ENCODE data around the gene RBFOX2.
"Not testable (repeated sequence)": the region's sequence is repeated elsewhere in the genome, so short reads cannot be mapped to it uniquely, and the experiment has no call there.

The RBFOX2 gene

GRCh38 chr22:36055376-36056295, 27.0 kb upstream of the RBFOX2 start:
- TF ChIP-seq CTCF (IDR thresholded peaks at IDR 0.05; ENCODE audit: borderline replicate concordance, insufficient read depth, low read depth, low read length), result no peak
- no peak overlapping the region for H3K4me3 ChIP-seq (ENCODE audit: low read depth, low read length)

GRCh38 chr22:36054446-36054845, 25.8 kb upstream of the RBFOX2 start:
- H3K4me3 ChIP-seq (ENCODE audit: low read depth, low read length), result not testable (repeated sequence)

GRCh38 chr22:36053242-36054147, 24.9 kb upstream of the RBFOX2 start:
- TF ChIP-seq CTCF (IDR thresholded peaks at IDR 0.05; ENCODE audit: borderline replicate concordance, insufficient read depth, low read depth, low read length), result no peak
- no peak overlapping the region for H3K4me3 ChIP-seq (ENCODE audit: low read depth, low read length)

- TF ChIP-seq CTCF (IDR thresholded peaks at IDR 0.05; ENCODE audit: borderline replicate concordance, insufficient read depth, low read depth, low read length), result no peak
- H3K4me3 ChIP-seq (ENCODE audit: low read depth, low read length), result no peak overlapping the region
These were observed 23.9 kb upstream of the RBFOX2 start for GRCh38 chr22:36052505-36052941.

GRCh38 chr22:36049678-36049997, 21.0 kb upstream of the RBFOX2 start:
- TF ChIP-seq CTCF (IDR thresholded peaks at IDR 0.05; ENCODE audit: borderline replicate concordance, insufficient read depth, low read depth, low read length), result no peak
- no peak overlapping the region for H3K4me3 ChIP-seq (ENCODE audit: low read depth, low read length)

- no peak overlapping the region for H3K4me3 ChIP-seq (ENCODE audit: low read depth, low read length)
- no peak for TF ChIP-seq CTCF (IDR thresholded peaks at IDR 0.05; ENCODE audit: borderline replicate concordance, insufficient read depth, low read depth, low read length)
These were observed 20.5 kb upstream of the RBFOX2 start for GRCh38 chr22:36048911-36049677.

- H3K4me3 ChIP-seq (ENCODE audit: low read depth, low read length), result not testable (repeated sequence)
These were observed 15.9 kb upstream of the RBFOX2 start for GRCh38 chr22:36044517-36044916.

All from GM12875 (cell line).